Measurements from ENCODE around the gene MARCKSL1. TPM values are rescaled to one million over a fixed set of nuclear protein-coding genes. Genes with fewer than 3 reads are reported as not detected.
"Not testable (repeated sequence)": the region's sequence is repeated elsewhere in the genome, so short reads cannot be mapped to it uniquely, and the experiment has no call there.

MARCKSL1 gene
- polyA plus RNA-seq, 1 donor (not counting 4 experiments of a cell fraction or from before 2014, with no cell fraction given): 8.5 TPM

DNA sequence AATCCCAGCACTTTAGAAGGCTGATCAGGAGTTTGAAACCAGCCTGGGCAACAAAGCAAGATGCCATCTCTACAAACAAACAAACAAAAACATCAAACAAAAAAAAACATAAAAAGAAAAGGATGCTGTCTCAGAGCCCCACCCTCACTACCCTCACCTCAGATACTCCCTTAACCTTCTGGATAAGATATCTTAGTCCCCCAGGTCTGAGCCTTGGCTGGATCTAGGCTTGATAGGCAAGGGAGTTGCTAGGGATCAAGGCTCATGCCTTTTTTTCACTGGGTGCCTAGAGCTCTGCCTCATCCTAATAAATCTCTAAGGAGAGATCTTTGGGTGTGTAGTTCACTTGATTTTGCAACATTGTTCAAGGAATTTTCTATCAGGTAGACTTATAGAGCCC is 36.7 kb downstream of the MARCKSL1 start:
- no peak overlapping the region for H2AFZ ChIP-seq (ENCODE audit: control insufficient read depth, low read length)
- H3K4me3 ChIP-seq (ENCODE audit: control insufficient read depth in 2 of 3, extremely low read depth in 1 of 3, insufficient read depth in 2 of 3, low read depth in 1 of 3, low read length in 3 of 3): no peak overlapping the region
- H3K9ac ChIP-seq (ENCODE audit: control insufficient read depth, extremely low read depth, insufficient read depth, low read length): no peak overlapping the region
- H3K9me3 ChIP-seq (ENCODE audit: control insufficient read depth, low read depth, low read length): no peaks in the 10 kb centered on the region
- peaks cover 3% of the 10 kb centered on the region for H3K9me1 ChIP-seq (ENCODE audit: control insufficient read depth, extremely low read depth, insufficient read depth, low read length)
- DNase-seq (ENCODE audit: low read depth, low spot score): no peak
- H3K4me2 ChIP-seq (ENCODE audit: control insufficient read depth, extremely low read depth, insufficient read depth, low read depth, low read length): no peak overlapping the region
- peaks cover 5 to 13% of the 10 kb centered on the region in 2 experiments for H3K36me3 ChIP-seq (ENCODE audit: control insufficient read depth in 2 of 2, extremely low read depth in 1 of 2, insufficient read depth in 2 of 2, low read length in 2 of 2)
- no peak for FAIRE-seq
- no peak overlapping the region for H3K27ac ChIP-seq (ENCODE audit: control insufficient read depth, insufficient read depth, low read length)
- H3K4me1 ChIP-seq (ENCODE audit: control insufficient read depth, extremely low read depth, insufficient read depth, low read length): peaks cover 4% of the 10 kb centered on the region
- TF ChIP-seq EZH2 (IDR thresholded peaks at IDR 0.05; ENCODE audit: low read length): no peak
- TF ChIP-seq, protein P1, sequence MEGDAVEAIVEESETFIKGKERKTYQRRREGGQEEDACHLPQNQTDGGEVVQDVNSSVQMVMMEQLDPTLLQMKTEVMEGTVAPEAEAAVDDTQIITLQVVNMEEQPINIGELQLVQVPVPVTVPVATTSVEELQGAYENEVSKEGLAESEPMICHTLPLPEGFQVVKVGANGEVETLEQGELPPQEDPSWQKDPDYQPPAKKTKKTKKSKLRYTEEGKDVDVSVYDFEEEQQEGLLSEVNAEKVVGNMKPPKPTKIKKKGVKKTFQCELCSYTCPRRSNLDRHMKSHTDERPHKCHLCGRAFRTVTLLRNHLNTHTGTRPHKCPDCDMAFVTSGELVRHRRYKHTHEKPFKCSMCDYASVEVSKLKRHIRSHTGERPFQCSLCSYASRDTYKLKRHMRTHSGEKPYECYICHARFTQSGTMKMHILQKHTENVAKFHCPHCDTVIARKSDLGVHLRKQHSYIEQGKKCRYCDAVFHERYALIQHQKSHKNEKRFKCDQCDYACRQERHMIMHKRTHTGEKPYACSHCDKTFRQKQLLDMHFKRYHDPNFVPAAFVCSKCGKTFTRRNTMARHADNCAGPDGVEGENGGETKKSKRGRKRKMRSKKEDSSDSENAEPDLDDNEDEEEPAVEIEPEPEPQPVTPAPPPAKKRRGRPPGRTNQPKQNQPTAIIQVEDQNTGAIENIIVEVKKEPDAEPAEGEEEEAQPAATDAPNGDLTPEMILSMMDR (optimal IDR thresholded peaks at IDR 0.05 in 1 of 3, IDR thresholded peaks at IDR 0.05 in 1 of 3, conservative IDR thresholded peaks at IDR 0.05 in 1 of 3; ENCODE audit: extremely low read depth in 1 of 3, insufficient read depth in 2 of 3, low read length in 3 of 3): no peak
- dilution Hi-C loops (cut with MboI; ENCODE audit: extremely low pct_ligation_motif_present, low sequenced_read_pairs): no loop called here
- H4K20me1 ChIP-seq (ENCODE audit: control insufficient read depth, extremely low read depth, insufficient read depth, low read length): no peaks in the 10 kb centered on the region
- H3K27me3 ChIP-seq (ENCODE audit: control insufficient read depth, extremely low read depth, insufficient read depth, low read length): no peaks in the 10 kb centered on the region
- H3K79me2 ChIP-seq (ENCODE audit: control insufficient read depth, insufficient read depth, low read length): peaks cover 63% of the 10 kb centered on the region

DNA sequence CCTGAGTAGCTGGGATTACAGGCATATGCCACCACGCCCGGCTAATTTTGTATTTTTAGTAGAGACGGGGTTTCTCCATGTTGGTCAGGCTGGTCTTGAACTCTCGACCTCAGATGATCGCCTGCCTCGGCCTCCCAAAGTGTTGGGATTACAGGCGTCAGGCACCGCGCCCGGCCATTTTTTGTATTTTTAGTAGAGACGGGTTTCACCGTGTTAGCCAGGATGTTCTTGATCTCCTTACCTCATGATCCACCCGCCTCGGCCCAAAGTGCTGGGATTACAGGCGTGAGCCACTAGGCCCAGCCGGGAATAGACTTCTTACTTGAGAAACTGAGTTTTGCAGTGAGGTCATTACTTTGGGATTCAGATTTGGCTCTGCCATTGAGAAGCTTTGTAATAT is 37.8 kb downstream of the MARCKSL1 start:
- H4K20me1 ChIP-seq (ENCODE audit: control insufficient read depth, extremely low read depth, insufficient read depth, low read length); H3K4me3 ChIP-seq (ENCODE audit: control insufficient read depth in 2 of 3, extremely low read depth in 1 of 3, insufficient read depth in 2 of 3, low read depth in 1 of 3, low read length in 3 of 3); H3K27me3 ChIP-seq (ENCODE audit: control insufficient read depth, extremely low read depth, insufficient read depth, low read length); H3K4me1 ChIP-seq (ENCODE audit: control insufficient read depth, extremely low read depth, insufficient read depth, low read length); H3K27ac ChIP-seq (ENCODE audit: control insufficient read depth, insufficient read depth, low read length); H3K9me1 ChIP-seq (ENCODE audit: control insufficient read depth, extremely low read depth, insufficient read depth, low read length); H3K4me2 ChIP-seq (ENCODE audit: control insufficient read depth, extremely low read depth, insufficient read depth, low read depth, low read length); H3K9ac ChIP-seq (ENCODE audit: control insufficient read depth, extremely low read depth, insufficient read depth, low read length); H2AFZ ChIP-seq (ENCODE audit: control insufficient read depth, low read length); FAIRE-seq; H3K36me3 ChIP-seq (ENCODE audit: control insufficient read depth in 2 of 2, extremely low read depth in 1 of 2, insufficient read depth in 2 of 2, low read length in 2 of 2); DNase-seq (ENCODE audit: low read depth, low spot score); H3K9me3 ChIP-seq (ENCODE audit: control insufficient read depth, low read depth, low read length); dilution Hi-C loops (cut with MboI; ENCODE audit: extremely low pct_ligation_motif_present, low sequenced_read_pairs): not testable (repeated sequence)
- H3K79me2 ChIP-seq (ENCODE audit: control insufficient read depth, insufficient read depth, low read length): peaks cover 68% of the 10 kb centered on the region
